SH-SY5Y (cell line): ENCODE measurements around the gene TMEM223.

Experiments used
- GATA2 ChIP-seq: IDR thresholded peaks from 2 replicates; pipeline ENCODE4 v1.6.1; 2011; ENCODE audit warnings: mild to moderate bottlenecking, low read depth, low read length
- GATA3 ChIP-seq: IDR thresholded peaks from 2 replicates; pipeline ENCODE4 v1.6.1; 2011; ENCODE audit warnings: low read depth, mild to moderate bottlenecking, low read length, moderate library complexity

DNA sequence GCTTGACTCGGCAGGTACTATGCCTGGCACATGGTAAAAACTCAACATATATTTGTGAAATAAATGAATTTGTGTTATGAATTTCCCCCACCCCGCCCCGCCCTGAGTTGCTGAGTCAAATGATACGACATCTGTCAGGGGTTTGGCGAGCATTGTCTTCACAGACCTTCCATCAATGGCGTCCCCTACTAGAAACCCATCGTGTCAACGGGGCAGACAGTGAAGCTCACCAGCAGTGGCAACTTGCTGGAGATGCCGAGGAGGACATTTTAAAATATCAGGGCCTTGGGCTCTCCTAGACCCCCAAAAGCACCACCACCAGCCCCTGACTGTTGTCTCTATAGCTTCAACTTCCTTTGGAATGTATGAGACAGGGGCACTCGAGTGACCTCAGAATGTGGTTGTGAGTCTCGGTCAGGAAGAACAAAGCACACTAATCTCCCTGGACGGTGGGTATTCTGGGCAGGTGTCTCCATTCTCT lies 14.2 kb upstream of the TMEM223 start:
- TF ChIP-seq GATA2 (no peak), GATA3 (no peak)
